Measurements from ENCODE around the gene PTGER1.

PTGER1 gene

GRCh38 chr19:14439014-14439413 is 36.1 kb downstream of the PTGER1 start:
- no peak for DNase-seq

GRCh38 chr19:14437578-14438140 is 37.5 kb downstream of the PTGER1 start:
- DNase-seq, result no peak

- no peak for DNase-seq
Measured at GRCh38 chr19:14435320-14436050, 39.7 kb downstream of the PTGER1 start.

DNA sequence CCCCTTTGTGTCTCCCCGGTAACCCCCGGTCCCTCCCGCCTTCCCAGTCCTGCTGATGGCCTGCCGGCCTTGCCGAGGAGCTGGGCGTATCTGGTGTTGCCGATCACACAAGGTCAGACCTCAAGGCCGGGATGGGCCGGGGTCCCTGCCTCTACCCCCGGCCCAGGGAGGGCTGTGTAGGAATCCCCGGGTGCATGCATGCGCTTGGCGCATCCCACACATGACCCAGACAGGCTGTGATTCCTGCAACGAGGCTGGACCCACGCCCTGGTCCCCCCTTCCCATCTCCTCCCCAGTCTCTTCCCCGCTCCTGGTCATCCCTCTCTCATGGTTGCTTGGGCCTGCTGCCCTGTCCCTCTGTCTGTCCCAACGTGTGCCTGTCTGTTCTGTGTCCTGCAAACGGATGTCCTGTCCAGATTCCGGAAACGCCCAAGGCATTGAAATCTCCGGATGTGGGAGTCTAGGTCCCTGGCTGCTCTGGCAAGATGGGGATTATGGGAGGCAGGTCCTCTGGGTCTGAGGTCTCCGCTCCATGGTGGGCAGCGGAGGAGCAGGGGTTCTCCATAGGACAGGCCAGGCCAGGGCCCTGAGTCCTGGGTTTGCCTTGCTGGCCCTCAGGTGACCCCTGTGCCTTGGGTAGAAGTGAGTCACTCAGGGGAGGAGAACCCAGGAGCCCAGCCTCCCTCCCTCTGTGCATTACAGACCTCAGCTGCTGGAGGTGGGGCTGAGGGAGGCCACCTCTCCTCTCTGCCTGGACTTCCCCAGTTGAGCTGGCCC is 40.4 kb downstream of the PTGER1 start:
- DNase-seq, result peak; percentile 59

- peak; percentile 57 for DNase-seq
Measured at GRCh38 chr19:14433554-14434501, 41.3 kb downstream of the PTGER1 start.

GRCh38 chr19:14432791-14433553 is 42.2 kb downstream of the PTGER1 start, which contains the start of gene PKN1:
Gene PKN1, plus strand, starts transcription at chr19:14433306. Its CDS starts 216 bp downstream, at chr19:14433522.
- peak; percentile 77 for DNase-seq

- no peak for DNase-seq
Measured at GRCh38 chr19:14430712-14431111, 44.4 kb downstream of the PTGER1 start.

GRCh38 chr19:14428882-14429416 is 46.2 kb downstream of the PTGER1 start:
- no peak for DNase-seq

- no peak for DNase-seq
Measured at GRCh38 chr19:14427461-14427860, 47.7 kb downstream of the PTGER1 start.

DNA sequence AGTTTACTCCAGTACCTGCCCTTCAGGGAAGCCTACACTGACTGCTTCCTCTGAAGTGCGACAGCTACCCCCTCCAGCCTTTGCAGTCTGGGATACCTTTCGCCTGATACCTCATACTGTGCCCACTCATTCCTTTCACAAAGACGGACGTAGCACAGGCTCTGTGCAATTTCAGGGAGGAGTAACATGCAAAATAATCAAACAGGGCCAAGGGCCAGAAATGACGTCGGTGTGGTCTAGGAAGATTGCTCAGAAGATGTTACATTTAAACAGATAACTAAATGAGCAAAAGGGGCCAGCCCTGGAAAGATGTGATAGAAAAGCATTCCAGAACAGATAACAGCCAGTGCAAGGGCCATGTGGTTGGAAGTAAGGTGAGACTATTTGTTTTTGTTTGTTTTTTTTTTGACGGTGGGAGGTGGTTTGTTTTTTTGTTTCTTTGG is 49.4 kb downstream of the PTGER1 start:
- DNase-seq, result no peak

All from stimulated activated CD4-positive, alpha-beta T cell treated with anti-CD3 and anti-CD28 coated beads, Interleukin-15, amount 100 ng/mL, for 24 hours (primary cell).